Ectodermal cell (in vitro differentiated cells): ENCODE results near the gene EPB42.

ENCODE experiments used
- H3K27ac ChIP-seq: 2 replicates; pipeline ENCODE4 v1.7.0; 2013; ENCODE audit warnings: mild to moderate bottlenecking, low read depth, low read length; ENCODE audit not compliant: insufficient read depth, poor library complexity, severe bottlenecking
- H3K27me3 ChIP-seq: 2 replicates; pipeline ENCODE4 v1.7.0; 2013; ENCODE audit warnings: mild to moderate bottlenecking, low read length; ENCODE audit not compliant: insufficient read depth, control insufficient read depth, poor library complexity, severe bottlenecking
- H3K36me3 ChIP-seq: one replicate; pipeline ENCODE4 v1.7.0; 2013; ENCODE audit warnings: low read length; ENCODE audit not compliant: control insufficient read depth, insufficient read depth
- H3K4me1 ChIP-seq: one replicate; pipeline ENCODE4 v1.7.0; 2013; ENCODE audit warnings: low read length; ENCODE audit not compliant: control insufficient read depth, insufficient read depth
- H3K4me3 ChIP-seq: 2 replicates; pipeline ENCODE4 v1.7.0; 2013; ENCODE audit warnings: low read depth, low read length, control low read depth; ENCODE audit not compliant: insufficient read depth
- H3K9me3 ChIP-seq: 2 replicates; pipeline ENCODE4 v1.7.0; 2013; ENCODE audit warnings: mild to moderate bottlenecking, low read length, moderate library complexity; ENCODE audit not compliant: control insufficient read depth
- WGBS, 2 experiments: methylation state at CpG; one replicate each; pipeline ENCODE4 v1.1.7; 2013; ENCODE audit warnings: missing lambda C conversion rate in 2 of 2; 5-methylcytosine and 5-hydroxymethylcytosine counted together

Gene EPB42

DNA sequence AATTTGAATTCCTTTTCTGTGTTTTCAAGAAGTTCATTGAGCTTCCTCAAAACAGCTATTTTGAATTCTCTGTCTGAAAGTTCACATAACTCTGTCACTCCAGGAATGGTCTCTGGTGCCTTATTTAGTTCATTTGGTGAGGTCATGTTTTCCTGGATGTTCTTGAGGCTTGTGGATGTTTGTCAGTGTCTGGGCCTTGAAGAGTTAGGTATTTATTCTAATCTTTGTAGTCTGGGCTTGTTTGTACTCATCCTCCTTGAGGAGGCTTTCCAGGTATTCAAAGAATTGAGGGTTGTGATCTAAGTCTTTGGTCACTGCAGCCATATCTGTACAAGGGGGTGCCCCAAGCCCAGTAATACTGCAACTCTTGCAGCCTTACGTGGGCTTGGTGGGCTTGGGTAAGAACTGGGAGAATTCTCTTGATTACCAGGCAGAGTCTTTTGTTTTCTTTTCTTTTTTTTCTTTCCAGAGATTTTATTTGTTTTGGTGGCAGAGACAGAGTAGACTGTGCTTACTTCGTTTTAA is 55.0 kb downstream of the EPB42 start:
- no peaks in the 10 kb centered on the region for H3K36me3 ChIP-seq
- no peak overlapping the region for H3K4me3 ChIP-seq
- no peaks in the 10 kb centered on the region for H3K27me3 ChIP-seq
- H3K9me3 ChIP-seq, result no peaks in the 10 kb centered on the region
- H3K27ac ChIP-seq, result no peak overlapping the region
- 90 to 94% methylated on average over 1 of the region's 2 CpGs for WGBS, 2 experiments
- no peaks in the 10 kb centered on the region for H3K4me1 ChIP-seq

DNA sequence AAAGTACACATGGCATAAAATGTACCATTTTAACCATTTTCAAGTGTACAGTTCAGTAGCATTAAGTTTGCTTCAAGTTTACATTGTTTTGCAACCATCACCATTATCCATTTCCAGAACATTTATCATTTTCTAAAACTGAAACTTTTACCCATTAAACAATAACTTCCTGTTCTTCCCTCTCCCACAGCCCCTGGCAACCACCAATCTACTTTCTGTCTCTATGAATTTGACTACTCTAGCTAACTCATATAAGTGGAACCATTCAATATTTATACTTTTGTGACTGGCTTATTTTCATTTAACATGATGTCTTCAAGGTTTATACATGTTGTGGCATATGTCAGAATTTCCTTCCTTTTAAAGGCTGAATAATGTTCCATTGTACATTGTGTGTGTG is 67.5 kb downstream of the EPB42 start:
- H3K27ac ChIP-seq, result no peak overlapping the region
- no peaks in the 10 kb centered on the region for H3K4me1 ChIP-seq
- H3K36me3 ChIP-seq, result no peaks in the 10 kb centered on the region
- no peaks in the 10 kb centered on the region for H3K9me3 ChIP-seq
- no peak overlapping the region for H3K4me3 ChIP-seq
- no peaks in the 10 kb centered on the region for H3K27me3 ChIP-seq

DNA sequence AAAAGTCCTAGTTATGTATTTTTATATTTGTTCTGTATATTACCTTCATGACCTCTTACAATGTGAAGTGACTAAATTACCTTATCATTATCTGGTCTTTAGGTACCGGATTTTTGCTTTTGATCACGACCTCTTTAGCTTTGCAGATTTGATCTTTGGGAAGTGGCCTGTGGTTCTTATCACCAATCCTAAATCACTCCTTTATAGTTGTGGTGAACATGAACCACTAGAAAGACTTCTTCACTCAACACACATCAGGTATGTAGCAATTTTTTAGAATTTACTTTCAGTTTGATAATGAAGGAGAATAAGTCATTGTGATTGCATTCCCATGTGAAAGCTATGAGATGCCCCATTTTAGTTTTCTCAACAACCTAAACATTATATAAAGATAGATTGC is 69.1 kb downstream of the EPB42 start:
- WGBS, 2 experiments, result 93 to 95% methylated on average over 2 of the region's 2 CpGs
- no peaks in the 10 kb centered on the region for H3K9me3 ChIP-seq
- no peaks in the 10 kb centered on the region for H3K4me1 ChIP-seq
- H3K36me3 ChIP-seq, result no peaks in the 10 kb centered on the region
- H3K27me3 ChIP-seq, result no peaks in the 10 kb centered on the region
- no peak overlapping the region for H3K27ac ChIP-seq
- H3K4me3 ChIP-seq, result no peak overlapping the region

DNA sequence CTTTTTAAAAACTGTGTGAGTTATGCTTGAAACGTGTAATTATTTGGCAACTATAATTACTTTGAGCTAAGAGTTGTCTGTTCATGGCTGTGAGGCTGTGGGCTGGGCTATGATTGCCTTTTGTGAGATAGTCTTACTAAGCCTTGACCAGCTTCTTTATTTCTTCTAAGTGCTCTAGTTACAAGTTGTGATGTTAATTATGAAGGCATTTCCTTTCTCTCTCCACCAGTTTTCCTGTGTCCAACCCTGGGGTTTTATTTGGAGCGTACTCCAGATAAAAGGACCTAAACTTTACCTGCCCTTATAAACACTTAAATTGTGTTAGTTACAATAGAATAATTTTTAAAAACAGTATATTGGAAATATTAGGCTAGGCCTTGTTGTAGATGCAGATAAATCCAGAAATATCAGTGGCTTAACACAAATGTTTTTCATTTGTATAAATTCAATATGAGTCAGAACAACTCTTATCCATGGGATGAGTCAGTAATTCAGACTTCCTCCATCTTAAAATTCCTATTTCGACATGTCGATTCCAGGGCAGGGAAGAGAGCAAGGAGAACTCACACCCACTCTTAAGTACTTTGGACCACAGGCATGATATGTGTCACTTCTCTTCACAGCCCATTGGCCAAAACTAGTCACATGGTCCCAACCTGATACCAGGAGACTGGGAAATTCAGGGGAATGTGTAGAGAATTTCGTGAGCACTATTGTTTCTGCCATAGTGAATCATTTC is 70.5 kb downstream of the EPB42 start:
- WGBS, 2 experiments, result 95 to 97% methylated on average over 3 to 4 of the region's 5 CpGs
- H3K27ac ChIP-seq, result no peak overlapping the region
- no peaks in the 10 kb centered on the region for H3K4me1 ChIP-seq
- no peaks in the 10 kb centered on the region for H3K9me3 ChIP-seq
- H3K36me3 ChIP-seq, result no peaks in the 10 kb centered on the region
- H3K27me3 ChIP-seq, result no peaks in the 10 kb centered on the region
- H3K4me3 ChIP-seq, result no peak overlapping the region
